Dermis microvascular lymphatic vessel endothelial cell (primary cell): Measurements from ENCODE around the gene PNCK. TPM values are rescaled to one million over a fixed set of nuclear protein-coding genes. Genes with fewer than 3 reads are reported as not detected.
"Not testable (repeated sequence)": the region's sequence is repeated elsewhere in the genome, so short reads cannot be mapped to it uniquely, and the experiment has no call there.

Experiments
- DNase-seq, 2 donors: peaks; one replicate each; pipeline versions ENCODE4 v3.0.0 to v3.0.0-alpha.2; 2010; ENCODE audit warnings: low read depth in 2 of 2
- total RNA-seq: library from RNA; depleted of rRNA; stranded (reverse); fragments of >200 nt; gene quantifications from 2 replicates; pipeline ENCODE4 v1.2.1, GENCODE V29; 2014

PNCK gene
- total RNA-seq, result not detected in 2 replicates

- DNase-seq, result no peak
Measured at GRCh38 chrX:153673428-153674218, at the start of gene PNCK. Gene PNCK (minus strand): TSS chrX:153673813. CDS start chrX:153673076, 737 bp downstream.

GRCh38 chrX:153722704-153723350, 49.2 kb upstream of the PNCK start:
- DNase-seq, result peak in 1 of 2 donors; percentile 44

DNA sequence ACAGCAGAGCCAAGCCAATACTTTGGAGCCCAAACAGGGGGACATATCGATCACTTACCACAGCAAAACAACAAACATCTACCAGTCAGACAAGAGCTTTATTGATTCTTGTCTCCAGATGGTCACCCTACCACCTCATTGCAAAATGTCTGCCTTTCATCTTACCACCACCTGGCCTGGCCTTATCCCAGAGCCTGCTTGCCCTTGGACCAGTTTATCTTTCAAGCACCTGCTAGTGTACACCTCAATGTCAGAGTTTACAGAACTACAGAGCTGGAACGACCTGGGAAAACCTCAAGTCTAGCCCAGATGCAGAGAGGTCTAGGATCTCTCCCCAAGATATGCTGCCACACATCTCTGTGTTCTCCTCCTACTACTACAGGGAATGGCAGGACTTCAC, 46.1 kb upstream of the PNCK start:
- no peak for DNase-seq

DNA sequence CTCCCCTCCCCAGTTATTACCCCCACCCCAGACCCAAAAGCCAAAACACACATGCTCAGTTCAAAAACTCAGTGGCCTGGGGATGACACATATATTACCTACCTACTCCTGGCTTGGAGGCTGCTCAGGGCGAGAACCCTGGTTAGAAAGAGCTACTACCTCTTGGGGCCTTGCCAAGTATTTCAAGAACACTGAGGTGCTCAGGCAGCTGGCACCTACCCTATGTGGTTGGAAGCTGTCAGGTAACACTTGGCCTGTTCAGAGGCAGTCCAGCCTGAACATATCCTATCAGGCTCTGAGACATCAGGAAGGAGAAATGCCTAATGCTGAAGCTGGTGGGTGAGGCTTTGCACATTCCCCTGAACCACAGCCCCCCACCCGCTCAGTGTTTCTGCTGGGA, 45.6 kb upstream of the PNCK start:
- no peak for DNase-seq

DNA sequence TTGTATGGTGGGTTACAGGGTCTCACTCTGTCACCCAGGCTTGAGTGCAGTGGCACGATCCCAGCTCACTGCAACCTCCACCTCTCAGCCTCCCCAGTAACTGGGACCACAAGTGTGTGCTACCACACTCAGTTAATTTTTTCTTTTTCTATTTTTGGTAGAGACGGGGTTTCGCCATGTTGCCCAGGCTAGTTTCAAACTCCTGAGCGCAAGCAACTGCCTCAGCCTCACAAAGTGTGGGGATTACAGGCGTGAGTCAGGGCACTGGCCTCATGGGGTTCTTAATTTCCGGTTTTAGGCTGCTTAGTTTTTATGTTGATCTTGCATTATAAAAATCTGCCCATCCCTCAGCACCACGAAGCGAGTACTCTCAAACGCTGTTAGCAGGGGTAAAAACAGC, 43.8 kb upstream of the PNCK start:
- no peak for DNase-seq

GRCh38 chrX:153714256-153714655, 40.6 kb upstream of the PNCK start:
- no peak for DNase-seq

DNA sequence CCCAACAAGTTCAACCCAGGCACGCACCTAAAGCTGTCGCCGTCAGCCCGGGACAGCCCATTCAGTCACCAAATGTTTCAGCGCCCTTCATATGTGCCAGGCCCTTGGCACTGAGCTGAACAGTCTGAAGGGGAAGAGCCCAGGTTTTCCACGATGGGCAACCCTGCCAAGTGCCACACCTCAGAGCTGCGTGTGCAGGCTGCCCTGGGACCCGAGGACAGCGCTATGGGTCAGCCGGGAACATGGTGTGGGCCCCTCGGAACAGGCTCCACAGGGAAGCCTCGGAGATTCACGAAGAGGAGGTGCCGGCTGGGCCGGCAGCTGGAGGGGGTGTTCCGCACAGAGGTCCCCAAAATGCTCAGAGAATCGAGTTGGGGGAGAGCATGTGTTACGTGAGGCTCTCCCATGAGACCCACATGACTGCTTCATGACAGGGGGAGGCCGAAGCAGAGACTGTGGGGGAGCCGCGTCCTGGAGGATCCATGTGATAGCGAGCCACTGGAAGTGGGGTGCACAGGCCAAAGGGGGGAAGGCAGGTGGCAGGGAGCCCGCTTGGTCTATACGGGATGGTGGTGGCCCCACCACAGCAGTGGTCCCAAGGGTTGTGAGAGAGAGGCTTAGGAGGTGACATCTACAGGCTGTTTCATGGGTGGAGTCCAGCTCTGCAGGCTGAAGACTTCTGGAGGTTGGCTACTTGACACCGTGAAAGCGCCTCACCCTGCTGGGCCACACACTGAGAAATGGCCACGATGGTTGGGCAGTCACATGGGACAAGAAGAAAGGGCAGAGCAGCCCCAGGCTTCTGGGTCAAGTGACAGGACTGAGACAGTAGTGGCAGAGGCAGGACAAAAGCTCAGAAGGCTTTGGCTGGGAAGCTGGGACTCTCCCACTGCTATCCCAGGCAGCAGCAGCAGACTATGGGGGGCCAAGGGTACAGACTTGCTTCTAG, 36.4 kb upstream of the PNCK start:
- DNase-seq, result no peak

DNA sequence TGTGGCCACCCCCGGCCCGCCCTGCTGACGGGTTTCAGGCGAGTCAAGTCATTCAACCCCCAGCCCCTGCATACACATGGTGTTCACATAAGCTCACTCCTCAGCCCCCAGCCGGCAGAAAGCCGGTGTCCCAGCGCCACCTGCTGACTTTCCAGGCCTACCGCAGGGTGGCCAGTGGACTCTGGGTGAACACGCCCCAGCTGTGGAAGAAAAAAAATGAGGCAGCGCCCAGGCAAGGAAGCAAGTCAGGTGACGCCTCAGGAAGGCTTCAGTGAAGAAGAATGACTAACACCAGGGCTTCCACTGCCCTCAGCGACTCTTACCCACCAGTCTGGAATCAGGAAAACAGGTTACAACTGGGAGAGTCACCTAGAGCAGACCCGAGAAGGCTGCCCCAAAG, 34.8 kb upstream of the PNCK start:
- DNase-seq, result peak in 1 of 2 donors; percentile 79

DNA sequence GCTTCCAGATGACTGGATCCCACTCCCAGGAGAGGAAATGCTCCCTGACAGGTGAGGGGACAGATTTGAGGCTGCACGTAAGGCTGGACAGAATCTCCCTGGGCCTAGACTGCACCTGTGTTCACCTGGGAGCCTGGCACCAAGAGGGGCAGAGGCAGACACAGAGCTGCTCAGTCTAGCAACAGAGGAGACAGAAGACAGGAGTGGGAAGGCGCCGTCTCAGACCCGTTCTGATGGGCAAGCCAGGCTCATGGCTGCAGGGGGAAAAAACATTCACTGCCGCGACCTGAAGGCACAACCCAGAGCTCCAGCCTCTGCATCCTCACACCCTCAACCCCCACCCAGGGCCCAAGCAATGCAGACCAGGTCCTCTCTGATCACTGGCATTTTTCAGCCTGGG, 33.8 kb upstream of the PNCK start:
- no peak for DNase-seq

GRCh38 chrX:153706799-153707198, 33.2 kb upstream of the PNCK start:
- no peak for DNase-seq

DNA sequence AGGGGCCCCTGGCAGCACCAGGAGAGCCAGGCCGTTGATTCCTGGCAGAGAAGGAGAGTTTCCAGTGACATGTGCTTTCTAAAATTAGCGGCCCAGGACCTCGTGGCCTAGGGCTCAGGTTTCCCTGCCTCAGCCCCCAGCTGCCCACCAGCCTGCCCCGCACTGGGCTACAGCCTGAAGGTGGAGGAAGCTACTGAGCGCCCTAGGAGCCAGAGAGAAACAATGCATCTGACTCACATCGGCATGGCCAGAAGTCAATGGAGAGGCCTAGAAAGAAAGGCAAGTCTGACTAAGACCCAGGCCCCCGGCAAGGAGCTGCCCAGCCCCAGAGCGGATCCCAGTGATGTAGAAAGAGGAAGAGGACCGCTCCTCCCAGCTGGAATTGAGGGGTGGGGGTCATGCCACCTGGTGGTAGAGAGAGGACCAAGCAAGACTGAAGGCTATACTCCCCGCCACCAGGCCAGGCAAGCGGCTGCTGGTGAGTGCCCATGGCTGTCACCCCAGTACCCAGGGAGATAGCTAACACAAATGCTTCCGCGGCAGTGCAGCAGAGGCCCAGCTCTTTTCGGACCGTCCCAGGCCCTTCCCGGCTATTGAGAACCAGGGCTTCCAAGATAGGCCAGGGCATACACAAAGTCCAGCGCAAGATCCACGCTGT, 31.9 kb upstream of the PNCK start:
- peak in 1 of 2 donors; percentile 42 for DNase-seq

GRCh38 chrX:153704631-153705402, 31.2 kb upstream of the PNCK start:
- not testable (repeated sequence) for DNase-seq

DNA sequence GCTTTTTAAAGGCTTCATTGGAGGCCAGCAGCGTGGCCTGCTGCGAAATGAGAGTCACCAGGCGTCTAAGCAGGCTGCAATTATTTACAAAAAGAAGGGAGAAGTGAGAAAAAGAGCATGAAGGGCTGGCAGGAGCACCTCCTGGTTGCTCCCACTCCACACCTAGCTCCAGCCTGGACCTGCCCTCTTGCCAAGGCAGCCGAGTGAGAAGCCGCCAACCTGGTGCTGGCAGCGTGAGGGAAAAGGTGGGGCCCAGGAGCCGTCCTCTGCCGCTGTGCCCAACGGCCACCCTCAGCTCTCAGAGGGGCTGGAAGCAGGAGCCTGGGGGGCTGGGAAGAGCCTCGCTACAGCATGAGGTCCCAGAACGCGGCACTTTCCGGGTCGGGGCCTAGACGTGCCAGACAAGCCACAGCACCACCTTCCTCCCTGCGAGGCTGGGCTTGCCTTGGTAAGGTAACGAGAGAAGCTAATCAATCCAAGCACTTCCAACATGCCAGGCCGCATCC, 30.5 kb upstream of the PNCK start:
- no peak for DNase-seq

GRCh38 chrX:153703036-153703370, 29.4 kb upstream of the PNCK start:
- DNase-seq, result peak in 1 of 2 donors; percentile 50

GRCh38 chrX:153702336-153703035, 28.9 kb upstream of the PNCK start:
- no peak for DNase-seq

GRCh38 chrX:153701706-153702105, 28.1 kb upstream of the PNCK start:
- no peak for DNase-seq

DNA sequence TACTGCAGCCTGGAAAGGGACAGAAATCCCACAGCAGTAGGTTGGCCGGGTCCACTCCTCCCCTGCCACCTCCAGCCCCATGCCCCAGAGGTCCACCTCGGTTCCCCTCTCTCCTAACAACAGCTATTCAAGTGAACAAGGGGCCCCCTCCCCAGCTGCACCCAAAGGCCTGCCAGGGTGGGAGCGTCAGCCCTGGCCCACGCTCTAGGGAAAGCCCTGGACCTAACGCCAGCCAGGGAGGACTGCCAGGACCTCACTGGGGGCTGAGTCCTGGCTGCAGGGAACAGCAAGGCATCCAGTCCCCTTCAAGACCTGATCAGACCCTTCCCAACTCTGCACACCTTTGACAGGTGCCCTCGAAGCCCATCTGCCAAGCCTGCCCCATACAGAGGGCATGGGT, 27.4 kb upstream of the PNCK start:
- DNase-seq, result no peak

GRCh38 chrX:153700376-153700945, 26.8 kb upstream of the PNCK start:
- DNase-seq, result no peak

- peak in 1 of 2 donors; percentile 12 for DNase-seq
Measured at GRCh38 chrX:153699784-153700371, 26.3 kb upstream of the PNCK start.
